HTERT RPE-1 (cell line): ENCODE data around the gene SPOCK1.
"Not testable (repeated sequence)": the region's sequence is repeated elsewhere in the genome, so short reads cannot be mapped to it uniquely, and the experiment has no call there.

Source experiments
- in situ Hi-C: fragments of 300-500 bp; cut with MboI; formaldehyde crosslinking; loops from 4 replicates; pipeline ENCODE4 v1.14.3; 2020; ENCODE audit warnings: low sequenced_read_pairs

The SPOCK1 gene

DNA sequence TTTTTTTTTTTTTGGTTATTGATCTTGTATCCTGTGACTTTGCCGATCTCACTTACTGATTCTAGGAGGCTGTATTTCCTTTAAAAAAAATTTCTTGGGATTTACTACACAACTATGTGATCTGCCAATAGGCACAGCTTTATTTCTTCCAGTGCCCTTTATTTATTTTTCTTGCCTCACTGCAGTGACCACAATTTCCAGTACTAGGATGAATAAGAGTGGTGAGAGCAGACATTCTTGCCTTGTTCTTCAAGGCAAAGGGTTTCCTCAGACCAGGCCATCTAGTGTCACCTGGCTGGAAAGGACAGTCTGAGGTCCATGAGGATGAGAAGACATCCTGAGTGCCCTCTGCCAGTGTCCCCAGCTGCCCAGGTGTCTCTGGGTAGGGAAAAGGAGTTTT, 265.4 kb downstream of the SPOCK1 start:
- in situ Hi-C loops = no loop called here

GRCh38 chr5:137233304-137233703, 265.8 kb downstream of the SPOCK1 start:
- in situ Hi-C loops = not testable (repeated sequence)

- in situ Hi-C loops = no loop called here
These were observed 267.6 kb downstream of the SPOCK1 start for GRCh38 chr5:137231540-137231939.

GRCh38 chr5:137228816-137229215, 270.3 kb downstream of the SPOCK1 start:
- in situ Hi-C loops = no loop called here

GRCh38 chr5:137226081-137226480, 273.0 kb downstream of the SPOCK1 start:
- in situ Hi-C loops = no loop called here

DNA sequence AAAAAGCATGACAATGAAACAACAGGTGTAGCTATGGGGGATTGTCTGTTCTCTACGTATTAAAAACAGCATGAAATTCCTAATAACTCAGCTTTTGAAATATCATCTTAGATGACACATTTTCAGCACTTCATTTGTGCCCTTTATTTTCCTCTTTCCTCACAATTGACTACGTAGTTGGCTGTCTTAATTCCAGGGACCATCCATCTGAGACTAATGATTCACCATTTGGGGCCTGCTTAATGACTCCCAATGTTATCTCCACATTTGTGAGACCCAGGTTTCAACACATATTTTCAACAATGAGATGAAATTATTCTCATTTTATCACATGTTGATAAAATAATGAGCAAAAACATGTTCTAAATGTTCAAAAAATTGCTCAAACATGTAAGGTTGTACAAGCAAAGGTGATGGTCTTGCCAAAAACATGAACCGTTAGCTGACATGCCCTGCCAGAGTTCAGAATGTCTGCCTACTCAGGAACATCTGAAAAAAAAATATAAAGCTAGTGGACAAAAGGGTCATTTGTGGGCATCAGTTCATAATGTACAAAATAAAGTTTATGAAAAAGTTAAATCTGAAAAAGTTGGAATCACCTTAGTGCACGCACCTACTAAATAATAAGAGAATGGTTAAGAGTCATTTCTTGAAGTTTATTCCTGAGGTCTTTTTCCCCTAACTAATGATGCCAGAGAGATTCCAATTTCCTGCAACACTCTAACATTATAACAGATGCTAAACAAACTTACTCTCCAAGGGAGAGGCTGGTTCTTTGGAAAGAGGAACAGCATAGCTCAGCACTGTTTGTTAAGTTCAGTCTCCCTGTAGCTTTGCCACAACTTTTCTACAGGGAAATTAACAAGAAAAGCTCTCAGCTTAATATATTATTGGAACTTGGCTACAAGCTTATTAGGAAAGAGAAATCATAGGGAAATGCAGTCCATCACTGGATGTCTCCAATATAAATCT, 275.5 kb downstream of the SPOCK1 start:
- in situ Hi-C loops = no loop called here

GRCh38 chr5:137221943-137222342, 277.2 kb downstream of the SPOCK1 start:
- in situ Hi-C loops = no loop called here

- in situ Hi-C loops = no loop called here
These were observed 278.6 kb downstream of the SPOCK1 start for GRCh38 chr5:137220523-137220927.

DNA sequence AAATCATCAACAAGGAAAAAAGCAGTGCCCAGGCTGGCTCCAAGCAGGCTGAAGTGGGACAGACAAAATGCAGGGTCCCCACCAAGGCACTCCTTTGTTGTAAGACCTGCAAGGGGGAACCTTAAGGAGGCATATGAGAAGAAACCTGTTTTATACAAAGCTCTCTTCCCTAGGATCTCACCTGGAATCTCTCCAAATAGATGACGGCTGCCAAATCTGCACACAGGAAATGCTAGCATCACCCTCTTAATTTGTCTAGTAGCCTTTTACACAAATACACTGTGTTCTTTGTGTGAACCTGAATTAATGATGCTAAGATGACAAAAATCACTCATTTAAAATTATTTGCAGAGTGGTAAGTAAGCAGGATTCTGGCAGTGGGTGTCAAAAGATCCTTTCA, 280.2 kb downstream of the SPOCK1 start:
- in situ Hi-C loops = no loop called here

DNA sequence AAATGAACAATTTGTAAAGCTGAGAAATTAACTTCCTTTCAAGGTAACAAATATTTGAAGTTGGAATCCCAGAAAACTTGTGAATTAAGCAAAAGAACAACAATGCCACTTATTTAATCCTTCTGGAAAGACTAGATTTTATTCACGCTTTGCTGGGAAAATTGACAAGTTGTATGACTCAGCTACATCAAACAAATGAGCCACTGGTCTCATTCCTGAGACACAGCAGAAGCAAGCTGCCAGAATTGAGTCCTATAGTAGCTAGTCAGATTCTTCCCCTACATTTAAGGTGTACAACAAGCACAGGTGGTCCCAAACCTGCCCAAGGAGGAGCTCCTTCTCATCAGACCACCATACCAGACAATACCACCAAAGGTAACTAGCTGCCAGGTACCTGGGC, 280.7 kb downstream of the SPOCK1 start:
- in situ Hi-C loops = no loop called here

- in situ Hi-C loops = no loop called here
These were observed 281.4 kb downstream of the SPOCK1 start for GRCh38 chr5:137217599-137218200.

GRCh38 chr5:137216976-137217598, 282.0 kb downstream of the SPOCK1 start:
- in situ Hi-C loops = no loop called here

DNA sequence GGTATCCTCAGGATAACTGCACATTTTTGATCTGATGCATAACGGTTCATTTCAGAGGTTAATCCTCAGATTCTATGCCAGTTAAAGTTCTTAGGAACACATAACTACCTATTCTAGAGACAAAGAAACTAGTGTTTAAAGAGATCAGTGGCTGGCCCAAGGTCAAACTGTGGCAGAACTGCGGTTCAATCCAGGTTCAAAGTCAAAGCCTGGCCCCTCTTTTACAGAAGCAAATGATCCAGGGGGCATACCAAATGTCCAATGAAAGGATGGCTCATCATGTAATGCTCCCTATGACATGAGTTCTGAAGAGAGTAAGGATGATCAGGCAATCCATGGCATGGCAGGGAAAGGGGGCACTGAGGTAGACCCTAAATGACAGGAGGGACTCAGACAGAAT, 283.3 kb downstream of the SPOCK1 start:
- in situ Hi-C loops = no loop called here

GRCh38 chr5:137215261-137215660, 283.9 kb downstream of the SPOCK1 start:
- in situ Hi-C loops = no loop called here

- in situ Hi-C loops = no loop called here
These were observed 284.5 kb downstream of the SPOCK1 start for GRCh38 chr5:137214446-137215189.

DNA sequence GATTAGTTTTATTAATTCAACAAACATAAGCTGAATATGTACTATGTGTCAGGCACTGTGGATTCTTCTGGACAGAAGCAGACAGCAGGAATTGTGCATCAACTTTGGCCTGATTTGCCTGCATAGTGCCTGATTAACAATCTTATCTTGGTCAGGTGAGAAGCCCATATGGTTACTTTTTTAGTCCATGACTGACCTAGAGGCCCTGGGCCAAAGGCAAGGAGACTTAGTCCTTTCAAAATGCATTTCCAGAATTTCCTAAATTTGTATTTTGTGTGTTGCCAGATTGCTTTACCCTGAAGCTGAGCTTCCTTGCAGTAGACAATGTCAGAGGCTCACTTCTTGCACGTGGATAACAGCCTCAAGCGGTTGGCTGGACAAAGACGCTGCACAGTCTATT, 286.7 kb downstream of the SPOCK1 start:
- in situ Hi-C loops = no loop called here

DNA sequence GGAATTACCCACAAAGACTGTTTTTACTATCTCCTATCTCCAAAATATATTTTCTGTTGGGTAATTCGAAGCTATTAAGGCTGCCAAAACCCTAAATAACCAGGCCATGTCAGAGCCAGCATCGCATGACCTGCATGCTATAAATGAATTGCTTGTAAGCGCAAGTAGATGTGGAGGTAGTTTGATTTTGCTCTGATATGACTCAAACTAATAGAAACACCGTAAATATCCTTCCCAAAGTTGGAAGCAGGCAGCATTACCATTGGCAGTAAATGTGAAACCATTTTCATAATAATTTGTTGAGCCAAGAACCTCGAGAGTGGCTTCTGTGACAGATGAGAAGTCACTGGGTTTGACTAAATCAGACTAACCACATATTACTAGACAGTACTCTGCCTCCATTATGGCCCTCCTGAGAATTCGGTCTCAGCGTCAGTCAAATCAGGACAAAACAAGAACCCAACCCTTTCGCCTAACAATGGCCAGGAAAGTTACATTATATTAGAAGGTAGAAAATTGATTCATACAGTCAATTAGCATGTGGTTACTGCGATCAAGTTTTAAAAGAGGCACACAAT, 289.8 kb downstream of the SPOCK1 start:
- in situ Hi-C loops = no loop called here

DNA sequence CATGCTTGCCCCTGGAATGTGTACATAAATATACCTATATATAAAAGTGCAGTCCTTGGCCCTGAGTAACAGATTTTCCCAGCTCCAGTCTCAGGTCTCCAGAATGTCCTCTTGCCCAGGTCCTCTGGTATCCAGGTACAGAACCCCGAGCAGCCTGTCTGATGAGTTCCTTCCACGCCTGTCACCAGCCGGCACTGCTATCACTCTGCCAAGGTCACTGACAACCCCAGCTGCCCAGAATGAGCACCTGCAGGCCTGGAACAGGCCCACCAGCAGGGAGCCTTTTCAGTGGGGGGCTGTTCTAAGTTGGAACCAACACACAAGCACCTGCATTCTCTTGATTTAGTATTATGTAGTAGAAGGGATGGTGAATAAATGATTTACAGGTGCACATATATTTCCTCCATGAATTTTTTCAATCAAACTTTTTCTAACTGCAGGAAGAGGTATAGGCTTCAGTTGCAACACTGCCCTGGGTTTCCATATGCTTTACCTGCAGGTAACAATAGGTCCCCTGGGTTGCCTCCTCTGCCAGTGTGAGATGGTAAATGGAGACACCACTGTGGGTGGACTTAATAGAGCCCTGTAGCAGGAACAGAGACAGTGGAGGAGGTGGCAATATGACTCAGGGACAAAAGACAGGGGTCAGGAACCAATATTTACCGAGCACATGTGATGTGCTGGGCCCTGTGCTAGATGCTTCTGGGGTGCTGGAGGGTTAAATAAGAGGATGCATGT, 291.9 kb downstream of the SPOCK1 start:
- in situ Hi-C loops = no loop called here

- in situ Hi-C loops = no loop called here
These were observed 293.0 kb downstream of the SPOCK1 start for GRCh38 chr5:137206030-137206715.
